GM12873 (cell line): ENCODE data around the gene PNMA5.

Experiments
- CTCF ChIP-seq: IDR thresholded peaks from 2 replicates; pipeline ENCODE4 v1.5.1; 2012; ENCODE audit warnings: low read depth, mild to moderate bottlenecking, moderate library complexity, low read length, control low read depth; ENCODE audit not compliant: insufficient read depth; ENCODE audit errors: missing control alignments

The PNMA5 gene

GRCh38 chrX:152993933-152994332 is at the start of gene PNMA5:
PNMA5 (minus strand) TSS chrX:152994116; CDS start chrX:152991598, 2,518 bp downstream.
- TF ChIP-seq CTCF: no peak

GRCh38 chrX:153032397-153033118 is 38.6 kb upstream of the PNMA5 start:
- TF ChIP-seq CTCF: peak; percentile 81

- no peak for TF ChIP-seq CTCF
Observed at GRCh38 chrX:153030801-153031200, 36.9 kb upstream of the PNMA5 start.

- no peak for TF ChIP-seq CTCF
Observed at GRCh38 chrX:153029875-153030274, 36.0 kb upstream of the PNMA5 start.

GRCh38 chrX:153029162-153029561 is 35.2 kb upstream of the PNMA5 start:
- TF ChIP-seq CTCF: no peak

GRCh38 chrX:153019166-153019565 is 25.2 kb upstream of the PNMA5 start:
- no peak for TF ChIP-seq CTCF

- no peak for TF ChIP-seq CTCF
Observed at GRCh38 chrX:153004780-153005179, 10.9 kb upstream of the PNMA5 start.
